K562 (cell line): ENCODE data around the gene TRIM75. TPM values are rescaled to one million over a fixed set of nuclear protein-coding genes. Genes with fewer than 3 reads are reported as not detected.

Experiments
- ATAC-seq: fragments of 200-7000 bp; cut with Tn5 transposase; 3 replicates; pipeline ENCODE4 v1.9.1; 2020; ENCODE audit warnings: moderate library complexity
- BruUV-seq: library from RNA; stranded (reverse); fragments of 400-500 nt; replicated peaks from 2 replicates; lab custom pipeline; 2021; lab: Mats Ljungman, UMichigan
- CTCF ChIA-PET: fragments of 300-600 bp; formaldehyde crosslinking; extraction: SDS; loops from one replicate; lab custom pipeline; 2021; ENCODE audit warnings: low intra/inter-chr PET ratio; lab: Yijun Ruan, JAX
- POLR2A ChIA-PET: fragments of 300-600, 350-650 bp; sonication (Branson Sonifier 250); formaldehyde crosslinking; extraction: SDS; loops from one replicate; lab custom pipeline; 2021; ENCODE audit warnings: antibody characterized with exemption, inconsistent platforms; lab: Yijun Ruan, JAX
- DNase-seq, 4 experiments: peaks; one replicate each; pipeline versions ENCODE4 v3.0.0 to v3.0.0-alpha.2; 2011 to 2018; ENCODE audit warnings: low spot score in 3 of 4, mixed read lengths in 3 of 4; ENCODE audit errors: extremely low read depth in 1 of 4
- FAIRE-seq: peaks from 2 replicates; lab custom pipeline; 2011; peaks lifted over from hg19 to GRCh38; lab: Jason Lieb, UNC
- H2AFZ ChIP-seq: 2 replicates; pipeline ENCODE4 v1.6.0; 2011; ENCODE audit warnings: low read depth, low read length, control low read depth, inconsistent platforms
- H3K27ac ChIP-seq: fragments of 200-600 bp; 3 replicates; pipeline ENCODE4 v1.8.0; 2011; ENCODE audit warnings: low read depth, mild to moderate bottlenecking, control low read depth, inconsistent platforms, low read length, moderate library complexity, mixed read lengths; ENCODE audit errors: extremely low read depth
- H3K27me3 ChIP-seq, 2 experiments: fragments of 300-600 bp in 1 of 2; 2 replicates in 1 of 2; 3 replicates in 1 of 2; pipeline versions ENCODE4 v1.6.0 to v1.8.0; 2011; ENCODE audit warnings: inconsistent platforms in 2 of 2, low read length in 2 of 2, mild to moderate bottlenecking in 1 of 2, mixed read lengths in 1 of 2, moderate library complexity in 1 of 2; ENCODE audit not compliant: control insufficient read depth in 2 of 2, insufficient read depth in 2 of 2
- H3K36me3 ChIP-seq: fragments of 300-600 bp; 3 replicates; pipeline ENCODE4 v1.8.0; 2011; ENCODE audit warnings: mild to moderate bottlenecking, low read length, inconsistent platforms; ENCODE audit not compliant: control insufficient read depth, insufficient read depth
- H3K4me1 ChIP-seq, 2 experiments: fragments of 200-600 bp in 1 of 2; replicated peaks in 1 of 2; 2 replicates in 1 of 2; 3 replicates in 1 of 2; pipeline versions ENCODE4 v1.5.1 to v1.8.0; 2011; ENCODE audit warnings: inconsistent platforms in 2 of 2, low read length in 2 of 2, mild to moderate bottlenecking in 1 of 2, mixed read lengths in 1 of 2, moderate library complexity in 1 of 2; ENCODE audit not compliant: control insufficient read depth in 2 of 2, insufficient read depth in 2 of 2
- H3K4me2 ChIP-seq: 2 replicates; pipeline ENCODE4 v1.6.1; 2011; ENCODE audit warnings: low read length, control low read depth, inconsistent platforms, mixed read lengths; ENCODE audit not compliant: insufficient read depth
- H3K4me3 ChIP-seq: fragments of 200-600 bp; sonication (generic), shearing (Covaris generic); 2 replicates; pipeline ENCODE4 v1.5.1; 2016; ENCODE audit warnings: control low read depth, inconsistent platforms
- H3K79me2 ChIP-seq: fragments of 200-600 bp; 3 replicates; pipeline ENCODE4 v1.8.0; 2011; ENCODE audit warnings: low read length, inconsistent platforms; ENCODE audit not compliant: control insufficient read depth, insufficient read depth
- H3K9ac ChIP-seq, 2 experiments: 2 replicates each; pipeline versions ENCODE4 v1.6.0 to v1.6.1; 2011; ENCODE audit warnings: low read depth in 2 of 2, low read length in 2 of 2, control low read depth in 1 of 2, inconsistent platforms in 1 of 2, mild to moderate bottlenecking in 1 of 2, mixed read lengths in 1 of 2; ENCODE audit not compliant: insufficient read depth in 1 of 2
- H3K9me1 ChIP-seq: one replicate; pipeline ENCODE4 v1.6.0; 2011; ENCODE audit warnings: inconsistent platforms, mild to moderate bottlenecking, low read length, moderate library complexity; ENCODE audit not compliant: control insufficient read depth, insufficient read depth
- H3K9me3 ChIP-seq: replicated peaks from 2 replicates; pipeline ENCODE4 v1.5.1; 2011; ENCODE audit warnings: low read depth, low read length, inconsistent platforms; ENCODE audit not compliant: control insufficient read depth, insufficient read depth
- H4K20me1 ChIP-seq: replicated peaks from 2 replicates; pipeline ENCODE4 v1.6.1; 2011; ENCODE audit warnings: low read length, inconsistent platforms, mixed read lengths; ENCODE audit not compliant: control insufficient read depth, insufficient read depth
- BHLHE40 ChIP-seq: IDR thresholded peaks from 2 replicates; pipeline ENCODE4 v1.6.1; 2011; ENCODE audit warnings: low read length, improper control_type of control experiment
- C11orf30 ChIP-seq: fragments of 450-650 bp; IDR thresholded peaks from 2 replicates; pipeline ENCODE4 v1.6.1; 2016; ENCODE audit warnings: low read depth, mild to moderate bottlenecking
- CBFA2T2 ChIP-seq: fragments of 450-650 bp; conservative IDR thresholded peaks from 2 replicates; pipeline ENCODE4 v1.6.1; 2017; ENCODE audit warnings: mild to moderate bottlenecking
- CHCHD3 ChIP-seq: fragments of 250-450 bp; sonication (Bioruptor Pico); IDR thresholded peaks from 2 replicates; pipeline ENCODE4 v2.1.2; 2022; ENCODE audit warnings: mild to moderate bottlenecking
- CTBP1 ChIP-seq: fragments of 450-650 bp; IDR thresholded peaks from 2 replicates; pipeline ENCODE4 v1.6.1; 2016; ENCODE audit warnings: borderline replicate concordance
- FOXA3 ChIP-seq, 2 experiments: fragments of 450-650 bp in 1 of 2; sonication (generic) in 1 of 2; formaldehyde crosslinking; IDR thresholded peaks in 1 of 2; conservative IDR thresholded peaks in 1 of 2; 2 replicates each; pipeline versions ENCODE4 v1.4.0 to v1.8.0; 2020 to 2022; ENCODE audit warnings: mild to moderate bottlenecking in 2 of 2, missing genetic modification reagents in 1 of 2
- FOXJ2 ChIP-seq: fragments of 200-800 bp; sonication (Bioruptor generic); IDR thresholded peaks from 2 replicates; pipeline ENCODE4 v1.6.1; 2016; ENCODE audit warnings: missing genetic modification characterization, missing compliant biosample characterization
- GABPB1 ChIP-seq: sonication (generic); formaldehyde crosslinking; IDR thresholded peaks from 2 replicates; pipeline ENCODE4 v1.8.0; 2022; ENCODE audit warnings: mild to moderate bottlenecking, missing genetic modification reagents
- MAFF ChIP-seq: IDR thresholded peaks from 2 replicates; pipeline ENCODE4 v1.6.1; 2012; ENCODE audit warnings: low read length, improper control_type of control experiment
- MAFG ChIP-seq: fragments of 450-650 bp; conservative IDR thresholded peaks from 2 replicates; pipeline ENCODE4 v1.6.1; 2016; ENCODE audit warnings: missing genetic modification characterization, missing compliant biosample characterization
- MAFK ChIP-seq: IDR thresholded peaks from 2 replicates; pipeline ENCODE4 v1.6.1; 2011; ENCODE audit warnings: low read length, improper control_type of control experiment
- MEIS2 ChIP-seq: fragments of 450-650 bp; IDR thresholded peaks from 2 replicates; pipeline ENCODE4 v1.6.1; 2014; ENCODE audit warnings: mild to moderate bottlenecking; ENCODE audit not compliant: partially characterized antibody
- NFIC ChIP-seq: fragments of 450-650 bp; IDR thresholded peaks from 2 replicates; pipeline ENCODE4 v1.6.1; 2017; ENCODE audit warnings: mild to moderate bottlenecking, inconsistent platforms
- POLR2A ChIP-seq: fragments of 450-650 bp; conservative IDR thresholded peaks from 2 replicates; pipeline ENCODE4 v1.6.1; 2016
- RB1 ChIP-seq: fragments of 450-650 bp; IDR thresholded peaks from 2 replicates; pipeline ENCODE4 v1.6.1; 2017; ENCODE audit warnings: low read depth, mild to moderate bottlenecking
- SOX6 ChIP-seq: fragments of 450-650 bp; IDR thresholded peaks from 2 replicates; pipeline ENCODE4 v1.6.1; 2014; ENCODE audit warnings: mild to moderate bottlenecking
- ZNF316 ChIP-seq: fragments of 450-650 bp; IDR thresholded peaks from 2 replicates; pipeline ENCODE4 v1.6.1; 2016
- ZNF644 ChIP-seq: fragments of 200-800 bp; sonication (Bioruptor generic); IDR thresholded peaks from 2 replicates; pipeline ENCODE4 v1.6.1; 2016; ENCODE audit warnings: low read depth, missing genetic modification characterization, missing compliant biosample characterization
- WGBS: fragments of 100-300 bp; shearing (Covaris generic); methylation state at CpG from one replicate; pipeline ENCODE4 v1.1.6; 2016; ENCODE audit warnings: low coverage, mixed read lengths; ENCODE audit not compliant: insufficient coverage; ENCODE audit errors: missing lambda C conversion rate; 5-methylcytosine and 5-hydroxymethylcytosine counted together
- in situ Hi-C: fragments of 300-500 bp; cut with MboI; formaldehyde crosslinking; loops from 4 replicates; pipeline ENCODE4 v1.15.0; 2018; ENCODE audit warnings: inconsistent platforms, mixed read lengths
- intact Hi-C: fragments of 100-400 bp; cut with micrococcal nuclease; formaldehyde crosslinking; loops from 2 replicates; pipeline ENCODE4 v1.14.2; 2022
- polyA plus RNA-seq, 8 experiments: library from polyadenylated mRNA; depleted of rRNA in 4 of 8; stranded (reverse) in 5 of 8; unstranded in 3 of 8; fragments of >200 nt; fragmentation: Nextera tagmentation in 2 of 8; fragmentation: Illumina TruSeq in 1 of 8; extraction: Ambion mirVana in 2 of 8; extraction: Trizol in 1 of 8; gene quantifications; 2 replicates each; pipeline versions ENCODE4 v1.2.1 to v1.2.3, GENCODE V29; 2011 to 2014; ENCODE audit warnings: inconsistent platforms in 1 of 8, missing spikeins in 1 of 8
- total RNA-seq, 7 experiments: library from RNA; depleted of rRNA in 6 of 7; stranded (reverse); fragments of >200 nt in 6 of 7; fragmentation: Illumina TruSeq in 2 of 7; extraction: Trizol in 2 of 7; gene quantifications; 2 replicates each; pipeline versions ENCODE4 v1.2.1 to v1.2.3, GENCODE V29; 2011 to 2021; ENCODE audit warnings: low replicate concordance in 1 of 7
- TF ChIP-seq, protein P1 (sequence below): sonication (generic); formaldehyde crosslinking; IDR thresholded peaks from 2 replicates; pipeline ENCODE4 v1.8.1; 2023; ENCODE audit warnings: mild to moderate bottlenecking, missing genetic modification reagents
- TF ChIP-seq, protein P2 (sequence below): fragments of 450-650 bp; IDR thresholded peaks from 2 replicates; pipeline ENCODE4 v1.6.1; 2016

The TRIM75 gene
- total and polyA plus RNA-seq, 9 of the 15 experiments (the other 6 are each of a cell fraction or from before 2014, with no cell fraction given) = not detected

DNA sequence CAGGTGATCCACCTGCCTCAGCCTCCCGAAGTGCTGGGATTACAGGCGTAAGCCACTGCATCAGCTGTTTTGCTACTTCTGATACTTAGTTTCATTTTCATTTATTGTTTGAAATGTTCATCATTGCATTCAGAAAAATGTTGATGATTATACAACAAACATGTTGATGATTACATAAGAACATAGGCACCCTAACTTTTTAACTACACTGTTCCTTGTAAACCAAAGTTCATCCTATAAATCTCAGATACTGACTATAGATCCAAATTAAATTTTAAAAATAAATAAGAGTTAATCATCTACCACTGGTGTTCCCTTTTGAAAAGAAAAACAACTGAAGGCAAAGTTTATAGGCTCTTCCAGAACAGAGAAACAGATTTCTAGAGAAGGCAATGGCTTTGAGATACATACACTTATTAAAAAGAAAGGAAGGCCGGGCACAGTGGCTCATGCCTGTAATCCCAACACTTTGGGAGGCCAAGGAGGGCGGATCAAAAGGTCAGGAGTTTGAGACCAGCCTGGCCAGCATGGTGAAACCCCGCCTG lies 23.4 kb downstream of the TRIM75 start:
- 79% methylated on average over 4 of the region's 5 CpGs for WGBS

DNA sequence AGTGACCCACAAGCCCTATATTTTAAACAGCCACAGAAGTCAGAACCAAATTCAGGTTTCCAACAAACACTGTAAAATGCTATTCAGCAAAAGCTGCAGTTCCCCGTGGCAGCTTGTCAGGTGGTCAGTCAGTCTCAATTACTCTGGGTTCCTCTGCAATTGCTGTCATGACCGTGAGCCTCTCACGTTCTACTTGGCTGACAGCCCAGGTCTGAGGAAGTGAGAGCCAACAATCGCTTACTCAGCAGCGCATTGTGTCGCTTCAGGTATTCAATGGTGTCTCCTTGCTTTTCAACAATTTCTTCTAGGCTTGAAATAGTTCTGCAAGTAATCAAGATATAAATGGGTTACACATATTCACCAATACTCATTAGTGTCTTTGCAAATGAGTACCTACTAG lies 25.8 kb downstream of the TRIM75 start:
- no peaks in the 10 kb centered on the region for H3K79me2 ChIP-seq
- no peak overlapping the region for H3K4me2 ChIP-seq
- H3K36me3 ChIP-seq = peaks cover 26% of the 10 kb centered on the region
- H3K27me3 ChIP-seq = no peaks in the 10 kb centered on the region
- no peaks in the 10 kb centered on the region for H3K9me1 ChIP-seq
- 32% methylated on average over 6 of the region's 6 CpGs for WGBS
- FAIRE-seq (peak; percentile 48), ATAC-seq (peak; percentile 33; the same call in 1 of the 3 replicates), DNase-seq (peak in 2 of 4 experiments; percentile 15 to 37)
- no peak overlapping the region for H2AFZ ChIP-seq
- POLR2A ChIA-PET = no interaction called here
- no peaks in the 10 kb centered on the region for H4K20me1 ChIP-seq
- CTCF ChIA-PET = no interaction called here
- TF ChIP-seq, protein P1, sequence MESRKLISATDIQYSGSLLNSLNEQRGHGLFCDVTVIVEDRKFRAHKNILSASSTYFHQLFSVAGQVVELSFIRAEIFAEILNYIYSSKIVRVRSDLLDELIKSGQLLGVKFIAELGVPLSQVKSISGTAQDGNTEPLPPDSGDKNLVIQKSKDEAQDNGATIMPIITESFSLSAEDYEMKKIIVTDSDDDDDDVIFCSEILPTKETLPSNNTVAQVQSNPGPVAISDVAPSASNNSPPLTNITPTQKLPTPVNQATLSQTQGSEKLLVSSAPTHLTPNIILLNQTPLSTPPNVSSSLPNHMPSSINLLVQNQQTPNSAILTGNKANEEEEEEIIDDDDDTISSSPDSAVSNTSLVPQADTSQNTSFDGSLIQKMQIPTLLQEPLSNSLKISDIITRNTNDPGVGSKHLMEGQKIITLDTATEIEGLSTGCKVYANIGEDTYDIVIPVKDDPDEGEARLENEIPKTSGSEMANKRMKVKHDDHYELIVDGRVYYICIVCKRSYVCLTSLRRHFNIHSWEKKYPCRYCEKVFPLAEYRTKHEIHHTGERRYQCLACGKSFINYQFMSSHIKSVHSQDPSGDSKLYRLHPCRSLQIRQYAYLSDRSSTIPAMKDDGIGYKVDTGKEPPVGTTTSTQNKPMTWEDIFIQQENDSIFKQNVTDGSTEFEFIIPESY (CRISPR knock-in tag) = 0 out of 2 replicates have a peak, but pooled peaks have one; percentile 57
- TF ChIP-seq MAFK (peak; percentile 75), ZNF644 (no peak), MAFF (peak; percentile 64), NFIC (peak; percentile 67), BHLHE40 (peak; percentile 90), MEIS2 (peak; percentile 31), ZNF316 (peak; percentile 86), MAFG (tag) (peak; percentile 72), C11orf30 (peak; percentile 86), SOX6 (no peak), FOXJ2 (tag) (no peak)
- TF ChIP-seq, protein P2, sequence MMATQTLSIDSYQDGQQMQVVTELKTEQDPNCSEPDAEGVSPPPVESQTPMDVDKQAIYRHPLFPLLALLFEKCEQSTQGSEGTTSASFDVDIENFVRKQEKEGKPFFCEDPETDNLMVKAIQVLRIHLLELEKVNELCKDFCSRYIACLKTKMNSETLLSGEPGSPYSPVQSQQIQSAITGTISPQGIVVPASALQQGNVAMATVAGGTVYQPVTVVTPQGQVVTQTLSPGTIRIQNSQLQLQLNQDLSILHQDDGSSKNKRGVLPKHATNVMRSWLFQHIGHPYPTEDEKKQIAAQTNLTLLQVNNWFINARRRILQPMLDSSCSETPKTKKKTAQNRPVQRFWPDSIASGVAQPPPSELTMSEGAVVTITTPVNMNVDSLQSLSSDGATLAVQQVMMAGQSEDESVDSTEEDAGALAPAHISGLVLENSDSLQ = 0 out of 2 replicates have a peak, but pooled peaks have one; percentile 5
- intact Hi-C loops (no loop called here), in situ Hi-C loops (no loop called here)
- no peaks in the 10 kb centered on the region; a peak in 1 of 5 replicates for H3K4me1 ChIP-seq
- no peak overlapping the region for H3K4me3 ChIP-seq
- H3K27ac ChIP-seq = no peak overlapping the region
- no peaks in the 10 kb centered on the region for H3K9me3 ChIP-seq
- H3K9ac ChIP-seq = no peak overlapping the region
- no TSS peak for BruUV-seq

More for the DNA sequence above, 23.4 kb downstream of the TRIM75 start:
- Histone ChIP-seq H4K20me1 (no peaks in the 10 kb centered on the region), H3K79me2 (no peaks in the 10 kb centered on the region), H3K27ac (no peak overlapping the region), H2AFZ (no peak overlapping the region), H3K4me1 (no peaks in the 10 kb centered on the region; a peak in 1 of 5 replicates), H3K9ac (no peak overlapping the region), H3K9me1 (no peaks in the 10 kb centered on the region), H3K27me3 (no peaks in the 10 kb centered on the region), H3K4me3 (no peak overlapping the region), H3K9me3 (no peaks in the 10 kb centered on the region), H3K36me3 (peaks cover 24% of the 10 kb centered on the region), H3K4me2 (no peak overlapping the region)
- FAIRE-seq (no peak), DNase-seq (no peak), ATAC-seq (no peak)
- TF ChIP-seq RB1 = no peak
- no peak for TF ChIP-seq CBFA2T2
- TF ChIP-seq CTBP1 = no peak
- TF ChIP-seq FOXA3 (CRISPR knock-in tag; conservative IDR thresholded peaks at IDR 0.05 in 1 of 2, IDR thresholded peaks at IDR 0.05 in 1 of 2) = no peak
- no peak for TF ChIP-seq GABPB1 (CRISPR knock-in tag)
- no peak for TF ChIP-seq POLR2A
- TF ChIP-seq CHCHD3 (CRISPR knock-in tag) = no peak
- ChIA-PET POLR2A (no interaction called here), CTCF (no interaction called here)
- no TSS peak for BruUV-seq
- intact Hi-C loops = no loop called here
- in situ Hi-C loops = no loop called here
